HepG2 (cell line): ENCODE results near the gene TRMT112. TPM values are rescaled to one million over a fixed set of nuclear protein-coding genes. Genes with fewer than 3 reads are reported as not detected.

Experiments used
- CBFB ChIP-seq: sonication (generic); formaldehyde crosslinking; IDR thresholded peaks from 2 replicates; pipeline ENCODE4 v1.4.0; 2020; ENCODE audit warnings: missing genetic modification reagents
- EHMT2 ChIP-seq: fragments of 200-600 bp; sonication (generic); IDR thresholded peaks from 2 replicates; pipeline ENCODE4 v1.7.0; 2017; ENCODE audit warnings: antibody characterized with exemption, low read depth, low read length, borderline replicate concordance
- FOSL2 ChIP-seq: sonication (generic); formaldehyde crosslinking; IDR thresholded peaks from 2 replicates; pipeline ENCODE4 v1.4.0; 2020; ENCODE audit warnings: missing genetic modification reagents
- MAFK ChIP-seq, 2 experiments: IDR thresholded peaks in 1 of 2; conservative IDR thresholded peaks in 1 of 2; 2 replicates each; pipeline ENCODE4 v1.6.1; 2011; ENCODE audit warnings: improper control_type of control experiment in 2 of 2, low read length in 2 of 2
- MEIS2 ChIP-seq: sonication (generic); formaldehyde crosslinking; IDR thresholded peaks from 2 replicates; pipeline ENCODE4 v1.9.0; 2021; ENCODE audit warnings: mild to moderate bottlenecking, missing genetic modification reagents
- NBN ChIP-seq: fragments of 450-650 bp; conservative IDR thresholded peaks from 2 replicates; pipeline ENCODE4 v1.6.1; 2017
- NR2F6 ChIP-seq, 2 experiments: IDR thresholded peaks; 2 replicates each; pipeline ENCODE4 v1.6.1; 2016; ENCODE audit warnings: antibody characterized with exemption in 1 of 2, mild to moderate bottlenecking in 1 of 2
- POLR2A ChIP-seq, 2 experiments: IDR thresholded peaks; 2 replicates each; pipeline ENCODE4 v1.6.1; 2011; ENCODE audit warnings: low read depth in 2 of 2, low read length in 2 of 2, mild to moderate bottlenecking in 1 of 2, moderate library complexity in 1 of 2; ENCODE audit not compliant: insufficient read depth in 1 of 2
- REXO4 ChIP-seq: sonication (generic); formaldehyde crosslinking; IDR thresholded peaks from 2 replicates; pipeline ENCODE4 v1.8.0; 2022; ENCODE audit warnings: missing genetic modification reagents, mild to moderate bottlenecking, borderline replicate concordance
- SMAD9 ChIP-seq: sonication (generic); formaldehyde crosslinking; IDR thresholded peaks from 2 replicates; pipeline ENCODE4 v1.5.1; 2020; ENCODE audit warnings: mild to moderate bottlenecking, missing genetic modification reagents
- SNRNP70 ChIP-seq: fragments of 200-400 bp; formaldehyde crosslinking; IDR thresholded peaks from 2 replicates; pipeline ENCODE4 v1.6.1; 2017; ENCODE audit warnings: mild to moderate bottlenecking, low read depth, low read length, moderate library complexity
- ZNF367 ChIP-seq: sonication (generic); formaldehyde crosslinking; IDR thresholded peaks from 2 replicates; pipeline ENCODE4 v1.4.0; 2020; ENCODE audit warnings: missing genetic modification reagents, borderline replicate concordance
- ZNF598 ChIP-seq: sonication (generic); formaldehyde crosslinking; IDR thresholded peaks from 2 replicates; pipeline ENCODE4 v1.5.1; 2020; ENCODE audit warnings: mild to moderate bottlenecking, missing genetic modification reagents, borderline replicate concordance
- ZSCAN20 ChIP-seq: sonication (generic); formaldehyde crosslinking; IDR thresholded peaks from 2 replicates; pipeline ENCODE4 v1.4.0; 2020; ENCODE audit warnings: missing genetic modification reagents, mild to moderate bottlenecking, borderline replicate concordance
- polyA plus RNA-seq, 8 experiments: library from polyadenylated mRNA; depleted of rRNA in 3 of 8; stranded (reverse) in 7 of 8; unstranded in 1 of 8; fragments of >200 nt; fragmentation: Illumina TruSeq in 4 of 8; extraction: Trizol in 4 of 8; gene quantifications; 2 replicates each; pipeline versions ENCODE4 v1.2.1 to v1.2.3, GENCODE V29; 2011 to 2016; ENCODE audit warnings: low read depth in 4 of 8, missing spikeins in 1 of 8, mixed read lengths in 1 of 8; ENCODE audit not compliant: insufficient read depth in 1 of 8
- total RNA-seq, 5 experiments: library from RNA; depleted of rRNA; stranded (reverse); fragments of >200 nt; fragmentation: Illumina TruSeq; extraction: Trizol; gene quantifications; 2 replicates each; pipeline ENCODE4 v1.2.3, GENCODE V29; 2016; ENCODE audit warnings: low read depth in 1 of 5
- TF ChIP-seq, protein P1 (sequence below): IDR thresholded peaks from 2 replicates; pipeline ENCODE4 v1.6.1; 2016; ENCODE audit warnings: mild to moderate bottlenecking
- TF ChIP-seq, protein P2 (sequence below): sonication (generic); formaldehyde crosslinking; conservative IDR thresholded peaks from 2 replicates; pipeline ENCODE4 v1.5.0; 2020; ENCODE audit warnings: missing genetic modification reagents
- TF ChIP-seq, protein P3 (sequence below): sonication (generic); formaldehyde crosslinking; IDR thresholded peaks from 2 replicates; pipeline ENCODE4 v1.5.0; 2020; ENCODE audit warnings: missing genetic modification reagents
- TF ChIP-seq, protein P4 (sequence below): sonication (generic); formaldehyde crosslinking; IDR thresholded peaks from 2 replicates; pipeline ENCODE4 v1.9.0; 2021; ENCODE audit warnings: missing genetic modification reagents, borderline replicate concordance
- TF ChIP-seq, protein P5 (sequence below): sonication (generic); formaldehyde crosslinking; IDR thresholded peaks from 2 replicates; pipeline ENCODE4 v1.4.0; 2020; ENCODE audit warnings: missing genetic modification reagents, borderline replicate concordance

The TRMT112 gene
- total and polyA plus RNA-seq, 2 of the 13 experiments (the other 11 are each of a cell fraction or from before 2014, with no cell fraction given): 186 to 409 TPM

DNA sequence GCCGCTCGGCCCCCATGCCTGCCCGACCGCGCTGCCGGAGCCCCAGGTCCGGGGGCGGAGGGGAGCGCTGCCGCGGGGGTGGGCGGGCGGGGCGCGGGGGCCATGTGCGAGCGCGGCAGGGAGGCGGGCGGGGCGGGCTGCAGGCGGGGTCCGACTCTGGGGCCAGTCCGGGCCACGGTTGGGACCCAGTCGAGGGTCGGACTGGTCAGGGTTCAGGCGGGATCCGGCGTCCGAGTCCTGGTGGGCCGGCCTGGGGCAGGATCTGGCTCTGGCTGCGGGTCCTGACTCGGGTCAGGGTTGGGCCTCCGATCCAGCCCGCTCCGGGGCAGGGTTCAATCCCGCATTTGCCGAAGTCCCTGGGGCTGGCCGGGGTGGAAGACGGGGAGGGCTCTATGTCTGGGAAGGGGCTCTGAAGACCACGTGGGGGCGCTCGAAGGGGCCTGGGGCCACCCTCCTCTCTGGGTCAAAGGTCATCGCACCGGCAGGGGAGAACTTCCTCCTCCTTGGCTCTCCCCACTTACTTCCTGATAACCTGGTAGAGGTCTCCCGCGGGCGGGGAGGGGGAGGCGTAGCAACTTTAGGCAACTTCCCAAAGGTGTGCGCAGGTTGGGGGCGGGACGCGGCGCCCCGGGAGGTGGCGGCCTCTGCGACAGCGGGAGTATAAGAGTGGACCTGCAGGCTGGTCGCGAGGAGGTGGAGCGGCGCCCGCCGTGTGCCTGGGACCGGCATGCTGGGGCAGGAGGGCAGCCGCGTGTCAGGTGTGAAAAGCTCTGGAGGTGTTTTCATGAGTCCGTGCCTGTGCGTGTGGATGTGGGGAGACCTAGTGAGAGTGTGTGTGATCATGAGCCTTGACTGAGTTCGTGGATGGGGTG lies 11.4 kb downstream of the TRMT112 start (continued):
- TF ChIP-seq SMAD9 (CRISPR knock-in tag): no peak
- TF ChIP-seq MAFK (conservative IDR thresholded peaks at IDR 0.05 in 1 of 2, IDR thresholded peaks at IDR 0.05 in 1 of 2; ENCODE audit: low read length in 2 of 2): no peak
- TF ChIP-seq ZSCAN20 (CRISPR knock-in tag): no peak
- TF ChIP-seq, protein P1, sequence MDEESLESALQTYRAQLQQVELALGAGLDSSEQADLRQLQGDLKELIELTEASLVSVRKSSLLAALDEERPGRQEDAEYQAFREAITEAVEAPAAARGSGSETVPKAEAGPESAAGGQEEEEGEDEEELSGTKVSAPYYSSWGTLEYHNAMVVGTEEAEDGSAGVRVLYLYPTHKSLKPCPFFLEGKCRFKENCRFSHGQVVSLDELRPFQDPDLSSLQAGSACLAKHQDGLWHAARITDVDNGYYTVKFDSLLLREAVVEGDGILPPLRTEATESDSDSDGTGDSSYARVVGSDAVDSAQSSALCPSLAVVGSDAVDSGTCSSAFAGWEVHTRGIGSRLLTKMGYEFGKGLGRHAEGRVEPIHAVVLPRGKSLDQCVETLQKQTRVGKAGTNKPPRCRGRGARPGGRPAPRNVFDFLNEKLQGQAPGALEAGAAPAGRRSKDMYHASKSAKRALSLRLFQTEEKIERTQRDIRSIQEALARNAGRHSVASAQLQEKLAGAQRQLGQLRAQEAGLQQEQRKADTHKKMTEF (CRISPR knock-in tag): peak; percentile 55; the same call in 1 of the 2 replicates
- TF ChIP-seq ZNF367: no peak
- TF ChIP-seq, protein P2, sequence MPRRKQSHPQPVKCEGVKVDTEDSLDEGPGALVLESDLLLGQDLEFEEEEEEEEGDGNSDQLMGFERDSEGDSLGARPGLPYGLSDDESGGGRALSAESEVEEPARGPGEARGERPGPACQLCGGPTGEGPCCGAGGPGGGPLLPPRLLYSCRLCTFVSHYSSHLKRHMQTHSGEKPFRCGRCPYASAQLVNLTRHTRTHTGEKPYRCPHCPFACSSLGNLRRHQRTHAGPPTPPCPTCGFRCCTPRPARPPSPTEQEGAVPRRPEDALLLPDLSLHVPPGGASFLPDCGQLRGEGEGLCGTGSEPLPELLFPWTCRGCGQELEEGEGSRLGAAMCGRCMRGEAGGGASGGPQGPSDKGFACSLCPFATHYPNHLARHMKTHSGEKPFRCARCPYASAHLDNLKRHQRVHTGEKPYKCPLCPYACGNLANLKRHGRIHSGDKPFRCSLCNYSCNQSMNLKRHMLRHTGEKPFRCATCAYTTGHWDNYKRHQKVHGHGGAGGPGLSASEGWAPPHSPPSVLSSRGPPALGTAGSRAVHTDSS (CRISPR knock-in tag): no peak
- TF ChIP-seq REXO4 (CRISPR knock-in tag): no peak
- TF ChIP-seq POLR2A (IDR thresholded peaks at IDR 0.05; ENCODE audit: insufficient read depth in 1 of 2, low read depth in 2 of 2, low read length in 2 of 2): peak in 1 of 2 experiments; percentile 67; a peak in 2 of 4 replicates
- TF ChIP-seq FOSL2 (CRISPR knock-in tag): peak; percentile 8; the same call in 1 of the 2 replicates
- TF ChIP-seq CBFB: no peak
- TF ChIP-seq, protein P3, sequence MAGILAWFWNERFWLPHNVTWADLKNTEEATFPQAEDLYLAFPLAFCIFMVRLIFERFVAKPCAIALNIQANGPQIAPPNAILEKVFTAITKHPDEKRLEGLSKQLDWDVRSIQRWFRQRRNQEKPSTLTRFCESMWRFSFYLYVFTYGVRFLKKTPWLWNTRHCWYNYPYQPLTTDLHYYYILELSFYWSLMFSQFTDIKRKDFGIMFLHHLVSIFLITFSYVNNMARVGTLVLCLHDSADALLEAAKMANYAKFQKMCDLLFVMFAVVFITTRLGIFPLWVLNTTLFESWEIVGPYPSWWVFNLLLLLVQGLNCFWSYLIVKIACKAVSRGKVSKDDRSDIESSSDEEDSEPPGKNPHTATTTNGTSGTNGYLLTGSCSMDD: no peak
- TF ChIP-seq NBN: no peak
- no peak for TF ChIP-seq MEIS2 (CRISPR knock-in tag)
- TF ChIP-seq ZNF598: 0 out of 2 replicates have a peak, but pooled peaks have one; percentile 35
- TF ChIP-seq, protein P4, sequence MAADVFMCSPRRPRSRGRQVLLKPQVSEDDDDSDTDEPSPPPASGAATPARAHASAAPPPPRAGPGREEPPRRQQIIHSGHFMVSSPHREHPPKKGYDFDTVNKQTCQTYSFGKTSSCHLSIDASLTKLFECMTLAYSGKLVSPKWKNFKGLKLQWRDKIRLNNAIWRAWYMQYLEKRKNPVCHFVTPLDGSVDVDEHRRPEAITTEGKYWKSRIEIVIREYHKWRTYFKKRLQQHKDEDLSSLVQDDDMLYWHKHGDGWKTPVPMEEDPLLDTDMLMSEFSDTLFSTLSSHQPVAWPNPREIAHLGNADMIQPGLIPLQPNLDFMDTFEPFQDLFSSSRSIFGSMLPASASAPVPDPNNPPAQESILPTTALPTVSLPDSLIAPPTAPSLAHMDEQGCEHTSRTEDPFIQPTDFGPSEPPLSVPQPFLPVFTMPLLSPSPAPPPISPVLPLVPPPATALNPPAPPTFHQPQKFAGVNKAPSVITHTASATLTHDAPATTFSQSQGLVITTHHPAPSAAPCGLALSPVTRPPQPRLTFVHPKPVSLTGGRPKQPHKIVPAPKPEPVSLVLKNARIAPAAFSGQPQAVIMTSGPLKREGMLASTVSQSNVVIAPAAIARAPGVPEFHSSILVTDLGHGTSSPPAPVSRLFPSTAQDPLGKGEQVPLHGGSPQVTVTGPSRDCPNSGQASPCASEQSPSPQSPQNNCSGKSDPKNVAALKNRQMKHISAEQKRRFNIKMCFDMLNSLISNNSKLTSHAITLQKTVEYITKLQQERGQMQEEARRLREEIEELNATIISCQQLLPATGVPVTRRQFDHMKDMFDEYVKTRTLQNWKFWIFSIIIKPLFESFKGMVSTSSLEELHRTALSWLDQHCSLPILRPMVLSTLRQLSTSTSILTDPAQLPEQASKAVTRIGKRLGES (CRISPR knock-in tag): no peak
- peak; percentile 96 for TF ChIP-seq NR2F6 (IDR thresholded peaks at IDR 0.05)
- peak; percentile 97 for TF ChIP-seq NR2F6 (CRISPR knock-in tag; IDR thresholded peaks at IDR 0.05)
- TF ChIP-seq SNRNP70: no peak
- TF ChIP-seq, protein P5, sequence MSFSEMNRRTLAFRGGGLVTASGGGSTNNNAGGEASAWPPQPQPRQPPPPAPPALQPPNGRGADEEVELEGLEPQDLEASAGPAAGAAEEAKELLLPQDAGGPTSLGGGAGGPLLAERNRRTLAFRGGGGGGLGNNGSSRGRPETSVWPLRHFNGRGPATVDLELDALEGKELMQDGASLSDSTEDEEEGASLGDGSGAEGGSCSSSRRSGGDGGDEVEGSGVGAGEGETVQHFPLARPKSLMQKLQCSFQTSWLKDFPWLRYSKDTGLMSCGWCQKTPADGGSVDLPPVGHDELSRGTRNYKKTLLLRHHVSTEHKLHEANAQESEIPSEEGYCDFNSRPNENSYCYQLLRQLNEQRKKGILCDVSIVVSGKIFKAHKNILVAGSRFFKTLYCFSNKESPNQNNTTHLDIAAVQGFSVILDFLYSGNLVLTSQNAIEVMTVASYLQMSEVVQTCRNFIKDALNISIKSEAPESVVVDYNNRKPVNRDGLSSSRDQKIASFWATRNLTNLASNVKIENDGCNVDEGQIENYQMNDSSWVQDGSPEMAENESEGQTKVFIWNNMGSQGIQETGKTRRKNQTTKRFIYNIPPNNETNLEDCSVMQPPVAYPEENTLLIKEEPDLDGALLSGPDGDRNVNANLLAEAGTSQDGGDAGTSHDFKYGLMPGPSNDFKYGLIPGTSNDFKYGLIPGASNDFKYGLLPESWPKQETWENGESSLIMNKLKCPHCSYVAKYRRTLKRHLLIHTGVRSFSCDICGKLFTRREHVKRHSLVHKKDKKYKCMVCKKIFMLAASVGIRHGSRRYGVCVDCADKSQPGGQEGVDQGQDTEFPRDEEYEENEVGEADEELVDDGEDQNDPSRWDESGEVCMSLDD: no peak
- TF ChIP-seq EHMT2: no peak
